HG03135 (cell line): Measurements from ENCODE around the gene ZNF468.
"Not testable (repeated sequence)": the region's sequence is repeated elsewhere in the genome, so short reads cannot be mapped to it uniquely, and the experiment has no call there.

ENCODE experiments used
- ATAC-seq: cut with Tn5 transposase; IDR thresholded peaks from one replicate; pipeline ENCODE4 v1.9.1; 2021; ENCODE audit warnings: mild to moderate bottlenecking, moderate library complexity; ENCODE audit not compliant: unreplicated experiment

The ZNF468 gene

GRCh38 chr19:52857378-52858191 is at the start of gene ZNF468:
Gene ZNF468 (minus strand): TSS chr19:52857619. CDS start chr19:52854272, 3,347 bp downstream.
- ATAC-seq, result peak; percentile 97

GRCh38 chr19:52904052-52904780 is 46.8 kb upstream of the ZNF468 start:
- not testable (repeated sequence) for ATAC-seq

- no peak for ATAC-seq
These were observed 44.4 kb upstream of the ZNF468 start for GRCh38 chr19:52901842-52902241.

- ATAC-seq, result not testable (repeated sequence)
These were observed 41.2 kb upstream of the ZNF468 start for GRCh38 chr19:52898596-52898995.

- no peak for ATAC-seq
These were observed 40.7 kb upstream of the ZNF468 start for GRCh38 chr19:52898101-52898500.

- peak; percentile 95 for ATAC-seq
These were observed 39.9 kb upstream of the ZNF468 start, which contains the start of gene ZNF320 for GRCh38 chr19:52897138-52897935. Gene ZNF320 (minus strand): TSS chr19:52897635. CDS start chr19:52890255, 7,380 bp downstream.

GRCh38 chr19:52896431-52897137 is 39.2 kb upstream of the ZNF468 start:
- no peak for ATAC-seq

- ATAC-seq, result no peak
These were observed 33.9 kb upstream of the ZNF468 start for GRCh38 chr19:52891336-52891735.

- no peak for ATAC-seq
These were observed 32.5 kb upstream of the ZNF468 start for GRCh38 chr19:52889931-52890330.

GRCh38 chr19:52889076-52889475 is 31.7 kb upstream of the ZNF468 start:
- ATAC-seq, result no peak

- no peak for ATAC-seq
These were observed 23.5 kb upstream of the ZNF468 start for GRCh38 chr19:52880895-52881389.

GRCh38 chr19:52872996-52873395 is 15.6 kb upstream of the ZNF468 start:
- ATAC-seq, result not testable (repeated sequence)

- ATAC-seq, result no peak
These were observed 14.0 kb upstream of the ZNF468 start for GRCh38 chr19:52871466-52871865.

- not testable (repeated sequence) for ATAC-seq
These were observed 10.6 kb upstream of the ZNF468 start for GRCh38 chr19:52868031-52868430.

- ATAC-seq, result peak; percentile 7
These were observed 660 bp downstream of the ZNF468 start for GRCh38 chr19:52856540-52857377.

- not testable (repeated sequence) for ATAC-seq
These were observed 10.1 kb downstream of the ZNF468 start for GRCh38 chr19:52847352-52847751.

GRCh38 chr19:52840825-52841465 is 16.5 kb downstream of the ZNF468 start:
- not testable (repeated sequence) for ATAC-seq

GRCh38 chr19:52834289-52834688 is 23.1 kb downstream of the ZNF468 start:
- not testable (repeated sequence) for ATAC-seq

GRCh38 chr19:52833541-52833940 is 23.9 kb downstream of the ZNF468 start:
- not testable (repeated sequence) for ATAC-seq
